Suppressor macrophage treated with lipopolysaccharide for 1 hour (primary cell): ENCODE results near the gene ALKBH5.
"Not testable (repeated sequence)": the region's sequence is repeated elsewhere in the genome, so short reads cannot be mapped to it uniquely, and the experiment has no call there.

Experiments used
- DNase-seq, 3 donors: peaks; one replicate each; pipeline ENCODE4 v3.0.0-alpha.2; 2020 to 2022

Gene ALKBH5

GRCh38 chr17:18185832-18186626 lies 2.4 kb downstream of the ALKBH5 start:
- peak; percentile 30 to 47 (median 45) for DNase-seq

DNA sequence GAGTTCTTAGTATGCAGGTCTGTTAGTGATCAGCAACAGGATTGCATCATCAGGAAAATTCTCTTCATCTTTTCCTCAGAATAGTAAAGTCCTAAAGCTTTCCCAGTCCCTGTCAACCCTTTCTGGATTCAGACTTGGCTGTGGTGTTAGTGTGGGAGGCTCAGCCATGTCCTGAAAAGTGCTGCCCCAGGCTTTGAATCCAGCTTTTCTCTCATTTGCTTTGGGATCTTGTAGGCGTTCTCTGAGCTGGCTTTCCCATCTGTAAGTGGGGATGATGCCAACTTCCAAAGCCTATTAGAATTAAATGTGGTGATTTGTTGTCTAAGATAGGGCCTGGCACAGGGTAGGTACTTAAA lies 3.0 kb downstream of the ALKBH5 start:
- no peak for DNase-seq

DNA sequence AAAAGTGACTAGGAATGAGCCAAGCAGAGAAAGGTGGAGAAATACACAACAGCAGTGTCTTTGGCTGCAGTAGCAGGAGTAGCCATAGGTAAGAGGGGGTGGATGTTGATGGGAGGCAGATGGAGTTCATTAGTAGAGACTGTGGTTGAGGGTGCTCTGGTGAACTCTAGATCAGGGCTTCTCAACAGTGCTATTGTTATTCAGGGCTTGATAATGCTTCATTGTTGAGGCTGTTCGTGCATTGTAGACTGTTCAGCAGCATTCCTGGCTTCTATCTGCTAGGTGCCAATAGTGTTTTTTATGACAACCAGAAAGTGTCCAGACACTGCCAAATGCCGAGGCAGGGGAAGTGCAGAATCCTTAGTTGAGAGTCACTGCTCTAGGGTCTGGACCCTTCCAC lies 3.6 kb downstream of the ALKBH5 start:
- DNase-seq: no peak

DNA sequence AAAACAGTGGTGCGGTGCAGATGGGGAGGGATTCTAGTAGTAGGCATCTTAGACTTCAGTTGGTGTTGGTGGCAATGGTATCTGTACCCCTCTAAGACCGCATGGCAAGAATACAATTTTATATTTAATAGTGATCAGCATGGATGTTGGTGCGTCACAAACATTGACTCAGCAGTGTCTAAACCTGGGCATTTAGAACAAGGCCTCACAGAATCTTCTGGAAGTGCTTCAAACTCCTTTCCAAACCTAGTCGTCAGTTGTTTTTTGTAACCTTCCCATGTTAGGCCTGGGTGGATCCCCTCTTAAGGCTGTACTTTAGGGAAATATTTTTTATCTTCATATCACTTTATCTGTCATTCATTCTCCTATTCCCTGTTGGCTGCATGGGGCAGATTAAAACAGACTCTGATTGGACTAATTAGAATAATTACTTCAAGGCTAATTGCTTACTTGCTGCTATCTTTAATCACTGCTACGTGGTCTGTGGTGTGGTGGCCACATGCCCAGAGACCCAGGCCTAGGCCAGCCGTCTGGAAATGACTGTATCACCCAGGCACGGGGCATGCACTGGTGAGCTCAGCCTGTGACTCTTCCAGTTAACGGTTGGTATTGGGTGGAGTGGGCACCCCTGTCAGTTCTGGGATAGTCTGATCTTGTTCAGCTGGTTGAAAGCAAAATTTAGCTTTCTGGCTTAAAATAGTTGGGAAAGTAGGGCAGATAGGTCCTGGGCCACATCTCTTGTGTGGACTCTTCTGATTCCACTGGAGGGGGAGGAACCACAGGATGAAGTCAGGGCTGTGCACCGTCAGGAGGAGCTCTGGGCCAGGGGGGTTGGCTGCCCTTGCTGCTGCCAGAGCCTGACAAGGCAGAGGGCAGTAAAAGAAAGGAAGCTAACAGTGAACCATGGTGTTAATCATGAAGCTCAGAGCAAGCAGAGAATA lies 4.5 kb downstream of the ALKBH5 start:
- DNase-seq: no peak

DNA sequence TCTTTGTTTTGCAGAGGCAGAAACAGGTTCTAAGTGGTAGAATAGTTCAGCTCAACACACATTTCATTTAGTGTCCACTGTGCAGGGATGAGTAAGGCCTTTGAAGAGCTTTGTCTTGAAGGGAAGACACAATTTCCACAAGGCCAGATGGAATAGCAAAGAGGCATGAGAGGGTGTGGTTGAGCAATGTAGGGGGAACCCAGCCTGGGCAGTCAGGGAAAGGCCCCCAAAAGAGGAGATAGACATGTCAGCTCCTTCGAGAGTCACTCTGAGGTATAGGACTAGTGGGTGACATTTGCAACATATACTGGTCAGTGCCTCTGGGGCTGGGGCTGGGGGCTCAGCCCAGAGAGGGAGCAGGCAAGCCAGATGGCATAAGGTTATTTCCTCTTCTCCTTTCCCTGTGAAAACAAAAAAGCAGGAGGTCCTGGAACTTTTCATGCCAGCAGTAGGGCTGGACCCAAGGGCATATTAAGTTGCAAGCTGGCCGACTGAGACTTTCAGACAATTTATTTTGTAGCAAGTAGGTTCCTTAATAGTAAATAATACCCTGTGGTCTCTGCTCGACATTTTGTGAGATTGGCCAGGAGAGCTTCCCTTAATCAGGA lies 7.1 kb downstream of the ALKBH5 start:
- DNase-seq: peak; percentile 57 to 72 (median 65)

DNA sequence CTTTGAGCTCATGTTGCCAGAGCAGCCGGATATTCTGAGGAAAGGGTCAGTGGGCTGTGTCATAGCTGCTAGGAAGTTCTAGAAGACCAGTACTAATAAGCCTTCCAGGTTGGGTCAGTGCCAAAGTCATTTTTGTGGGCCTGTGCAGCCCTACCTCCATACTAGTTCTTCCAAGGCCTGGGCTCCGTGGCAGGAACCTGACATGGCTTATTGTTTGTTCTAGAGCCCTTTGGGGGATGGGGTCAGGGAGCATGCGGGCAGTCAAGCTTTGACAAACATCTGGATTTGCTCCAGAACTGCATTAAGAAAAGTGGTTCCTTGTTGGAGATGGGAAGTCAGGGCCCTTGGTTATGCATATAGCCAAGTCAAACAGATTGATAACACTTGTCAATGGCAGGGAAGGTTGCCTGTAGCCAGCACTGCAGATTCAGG lies 7.6 kb downstream of the ALKBH5 start:
- DNase-seq: no peak

GRCh38 chr17:18191967-18192366 lies 8.3 kb downstream of the ALKBH5 start:
- no peak for DNase-seq

GRCh38 chr17:18194394-18194793 lies 10.8 kb downstream of the ALKBH5 start:
- DNase-seq: no peak

DNA sequence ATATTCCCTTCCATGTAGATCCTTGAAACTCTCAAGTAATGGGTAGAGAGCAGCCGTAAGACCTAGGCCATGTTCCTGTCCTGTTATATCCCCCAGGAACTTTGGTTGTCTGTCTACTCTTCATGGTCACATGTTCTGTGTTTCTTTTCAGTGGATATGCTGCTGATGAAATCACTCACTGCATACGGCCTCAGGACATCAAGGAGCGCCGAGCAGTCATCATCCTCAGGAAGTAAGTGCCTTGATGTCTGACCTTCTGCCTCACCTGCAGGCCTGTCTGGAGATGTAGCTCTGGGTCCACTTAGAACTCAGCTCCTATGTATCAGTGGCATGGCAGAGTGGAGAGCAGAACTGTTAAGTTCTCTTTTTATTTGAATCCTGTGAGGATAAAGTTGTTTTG lies 11.2 kb downstream of the ALKBH5 start:
- DNase-seq: no peak

DNA sequence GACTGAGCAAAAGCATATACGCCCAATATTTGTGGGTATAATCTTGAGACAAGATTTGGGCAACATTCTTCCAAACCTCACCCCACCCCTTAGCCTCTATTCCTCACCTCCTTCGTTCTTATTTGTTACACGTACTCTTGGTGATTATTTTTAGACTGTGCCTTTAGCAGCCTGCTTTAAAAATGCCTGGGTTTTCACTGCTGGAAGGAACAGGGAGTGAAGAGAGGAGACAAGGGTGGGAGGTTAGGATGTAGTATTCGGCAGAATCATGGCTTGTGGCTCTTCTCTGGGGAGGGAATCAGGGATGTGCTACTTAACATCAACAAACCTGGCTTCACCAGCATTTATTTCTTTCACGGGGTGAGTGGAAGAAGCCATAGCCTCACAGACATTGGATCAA lies 11.6 kb downstream of the ALKBH5 start:
- no peak for DNase-seq

DNA sequence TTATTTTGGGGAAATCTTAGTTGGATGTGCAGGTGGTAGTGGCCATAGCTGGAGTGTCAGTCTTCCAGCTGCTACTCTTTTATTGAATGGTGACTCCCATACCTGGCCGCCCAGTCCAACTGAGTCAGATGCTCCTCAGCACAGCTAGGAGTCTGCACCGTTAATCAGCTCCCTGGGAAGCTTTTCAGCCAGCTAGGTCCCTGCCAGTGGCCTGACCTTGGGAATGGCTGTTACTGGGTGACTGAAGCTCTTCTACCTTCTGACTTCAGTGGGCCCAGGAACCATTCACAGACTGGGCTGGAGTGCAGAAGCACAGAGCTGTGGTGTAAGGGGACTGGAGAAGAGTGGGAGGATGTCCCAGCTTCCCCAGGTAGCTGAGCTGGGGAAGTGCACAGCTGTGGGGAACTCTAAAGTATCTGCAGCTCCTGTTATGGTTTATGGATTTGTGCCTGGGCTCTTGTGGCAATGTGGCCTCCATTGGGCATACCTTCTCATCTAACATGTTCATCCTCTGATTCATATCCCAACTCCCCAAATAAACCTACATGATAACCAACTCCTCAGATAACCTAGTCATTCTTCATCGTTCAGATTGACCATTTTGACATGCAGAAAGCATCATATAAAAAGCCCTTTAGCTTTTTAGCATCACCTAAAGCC lies 14.0 kb downstream of the ALKBH5 start:
- DNase-seq: no peak

GRCh38 chr17:18198530-18198929 lies 14.9 kb downstream of the ALKBH5 start:
- DNase-seq: no peak

GRCh38 chr17:18201108-18201507 lies 17.5 kb downstream of the ALKBH5 start:
- DNase-seq: no peak

DNA sequence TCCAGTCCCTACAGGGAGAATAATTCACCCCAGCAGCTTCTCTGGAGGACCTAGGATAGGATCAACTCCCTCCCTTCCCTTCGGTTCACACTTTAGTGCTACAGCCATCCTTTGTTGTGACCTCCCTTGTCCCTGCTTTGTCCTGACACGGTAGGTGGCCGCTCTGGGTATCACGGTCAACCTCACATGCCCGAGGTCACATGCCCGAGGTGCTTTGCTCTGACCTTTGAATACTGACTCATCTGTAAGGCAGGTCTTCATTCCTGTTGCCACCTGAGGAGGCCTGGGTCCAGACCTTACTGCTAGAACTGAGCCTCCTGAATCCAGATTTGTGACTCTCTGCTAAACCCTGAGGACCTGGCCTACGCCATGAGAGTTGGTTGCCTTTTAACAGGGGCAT lies 19.7 kb downstream of the ALKBH5 start:
- no peak for DNase-seq

- DNase-seq: no peak
Measured at GRCh38 chr17:18205861-18206260, 22.2 kb downstream of the ALKBH5 start.

DNA sequence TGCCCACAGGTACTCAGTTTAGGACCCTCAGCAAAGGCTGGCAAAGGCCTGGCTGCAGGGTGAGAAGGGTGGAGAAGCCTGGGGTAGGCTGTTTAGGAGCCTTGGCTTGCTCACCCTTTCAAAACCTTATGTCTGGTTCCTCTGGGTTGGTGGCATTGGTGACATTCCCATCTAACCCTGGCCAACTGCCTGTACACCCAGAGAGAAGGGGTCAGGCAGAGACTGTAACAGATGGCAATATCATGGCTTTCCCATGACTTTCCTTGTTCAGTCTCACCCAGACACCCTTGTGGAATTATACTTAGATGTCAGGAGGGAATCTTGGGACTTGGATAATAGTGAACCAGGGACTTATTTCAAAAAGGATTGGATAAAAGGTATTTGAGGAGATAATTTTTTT lies 23.3 kb downstream of the ALKBH5 start:
- DNase-seq: no peak

GRCh38 chr17:18208092-18208491 lies 24.5 kb downstream of the ALKBH5 start:
- DNase-seq: no peak

GRCh38 chr17:18213666-18214270 lies 30.1 kb downstream of the ALKBH5 start:
- DNase-seq: no peak

DNA sequence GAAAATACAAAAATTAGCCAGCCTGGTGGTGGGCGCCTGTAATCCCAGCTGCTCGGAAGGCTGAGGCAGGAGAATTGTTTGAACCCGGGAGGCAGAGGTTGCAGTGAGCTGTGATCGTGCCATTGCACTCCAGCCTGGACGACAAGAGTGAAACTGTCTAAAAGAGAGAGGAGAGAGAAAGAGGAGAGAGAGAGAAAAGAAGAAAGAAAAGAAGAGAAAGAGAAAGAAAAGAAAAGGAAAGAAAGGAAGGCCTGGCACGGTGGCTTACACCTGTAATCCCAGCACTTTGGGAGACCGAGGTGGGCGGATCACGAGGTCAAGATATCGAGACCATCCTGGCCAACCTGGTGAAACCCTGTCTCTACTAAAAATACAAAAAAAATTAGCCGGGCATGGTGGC lies 33.3 kb downstream of the ALKBH5 start:
- not testable (repeated sequence) for DNase-seq

DNA sequence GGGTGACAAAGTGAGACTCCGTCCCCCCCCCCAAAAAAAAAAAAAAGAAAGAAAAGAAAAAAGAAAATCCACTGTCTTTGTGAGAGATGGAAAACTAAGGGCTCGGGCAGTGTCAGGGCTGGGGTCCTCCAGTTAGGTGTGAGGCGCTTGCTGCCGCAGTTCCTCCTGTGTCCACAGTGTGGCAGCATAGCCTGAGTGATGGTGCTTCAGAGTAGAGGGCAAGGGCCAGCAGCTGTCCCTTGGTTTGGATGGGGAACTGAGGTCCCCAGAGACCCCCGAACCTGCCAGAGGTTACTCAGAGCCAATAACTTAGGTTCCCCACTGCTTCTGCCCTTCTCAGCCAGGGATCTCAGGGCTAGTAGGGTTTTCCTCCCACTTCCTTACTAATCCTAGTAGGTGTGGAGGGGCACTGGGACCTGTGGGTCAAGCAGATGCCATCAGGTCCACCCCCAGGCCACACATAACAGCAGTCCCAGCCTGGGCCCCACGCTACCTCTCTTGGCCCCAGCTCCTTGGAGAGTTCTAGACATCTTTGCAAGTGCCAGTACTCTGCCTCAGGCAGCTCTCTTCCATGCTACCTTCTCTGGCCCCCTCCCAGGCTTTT lies 33.9 kb downstream of the ALKBH5 start:
- DNase-seq: peak; percentile 77 to 81 (median 79)

GRCh38 chr17:18218756-18219415 lies 35.3 kb downstream of the ALKBH5 start:
- DNase-seq: peak in 2 of 3 donors; percentile 25 to 36

DNA sequence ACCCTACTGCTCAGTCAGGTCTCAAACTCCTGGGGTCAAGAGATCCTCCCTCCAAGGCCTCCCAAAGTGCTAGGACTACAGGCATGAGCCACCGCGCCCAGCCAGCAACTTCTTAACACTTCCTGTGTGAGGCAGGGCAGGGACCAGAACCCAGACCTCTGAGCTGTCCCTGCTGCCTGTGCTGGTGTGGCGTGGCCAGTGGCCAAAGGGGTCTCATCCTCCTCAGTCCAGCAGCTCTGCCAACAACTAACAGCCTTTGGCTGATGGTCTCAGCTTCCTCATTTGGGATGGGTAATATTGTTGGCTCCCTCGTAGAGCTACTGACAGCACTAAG lies 40.4 kb downstream of the ALKBH5 start:
- no peak for DNase-seq
